Brain microvascular endothelial cell (primary cell): ENCODE measurements around the gene ADNP2.
"Not testable (repeated sequence)": the region's sequence is repeated elsewhere in the genome, so short reads cannot be mapped to it uniquely, and the experiment has no call there.

Source experiments
- DNase-seq: peaks from one replicate; pipeline ENCODE4 v3.0.0-alpha.2; 2020
- H3K27ac ChIP-seq: fragments of 250-450 bp; sonication (Bioruptor Pico); 2 replicates; pipeline ENCODE4 v1.5.1; 2020; ENCODE audit warnings: mild to moderate bottlenecking, moderate library complexity
- H3K27me3 ChIP-seq: fragments of 250-450 bp; sonication (Bioruptor Pico); replicated peaks from 2 replicates; pipeline ENCODE4 v1.5.1; 2020; ENCODE audit warnings: mild to moderate bottlenecking
- H3K36me3 ChIP-seq: fragments of 250-450 bp; sonication (Bioruptor Pico); replicated peaks from 2 replicates; pipeline ENCODE4 v1.5.1; 2020; ENCODE audit warnings: mild to moderate bottlenecking
- H3K4me3 ChIP-seq: 2 replicates; pipeline ENCODE4 v1.5.1; 2011; ENCODE audit warnings: low read depth, mild to moderate bottlenecking, control low read depth, low read length, moderate library complexity
- CTCF ChIP-seq: IDR thresholded peaks from 2 replicates; pipeline ENCODE4 v1.5.1; 2011; ENCODE audit warnings: low read depth, mild to moderate bottlenecking, moderate library complexity, low read length, control low read depth, inconsistent platforms; ENCODE audit errors: missing control alignments
- in situ Hi-C: cut with HindIII; loops from 2 replicates; pipeline ENCODE4 v1.10.0; 2017; ENCODE audit warnings: low sequenced_read_pairs, low pct_ligation_motif_present

Gene ADNP2

DNA sequence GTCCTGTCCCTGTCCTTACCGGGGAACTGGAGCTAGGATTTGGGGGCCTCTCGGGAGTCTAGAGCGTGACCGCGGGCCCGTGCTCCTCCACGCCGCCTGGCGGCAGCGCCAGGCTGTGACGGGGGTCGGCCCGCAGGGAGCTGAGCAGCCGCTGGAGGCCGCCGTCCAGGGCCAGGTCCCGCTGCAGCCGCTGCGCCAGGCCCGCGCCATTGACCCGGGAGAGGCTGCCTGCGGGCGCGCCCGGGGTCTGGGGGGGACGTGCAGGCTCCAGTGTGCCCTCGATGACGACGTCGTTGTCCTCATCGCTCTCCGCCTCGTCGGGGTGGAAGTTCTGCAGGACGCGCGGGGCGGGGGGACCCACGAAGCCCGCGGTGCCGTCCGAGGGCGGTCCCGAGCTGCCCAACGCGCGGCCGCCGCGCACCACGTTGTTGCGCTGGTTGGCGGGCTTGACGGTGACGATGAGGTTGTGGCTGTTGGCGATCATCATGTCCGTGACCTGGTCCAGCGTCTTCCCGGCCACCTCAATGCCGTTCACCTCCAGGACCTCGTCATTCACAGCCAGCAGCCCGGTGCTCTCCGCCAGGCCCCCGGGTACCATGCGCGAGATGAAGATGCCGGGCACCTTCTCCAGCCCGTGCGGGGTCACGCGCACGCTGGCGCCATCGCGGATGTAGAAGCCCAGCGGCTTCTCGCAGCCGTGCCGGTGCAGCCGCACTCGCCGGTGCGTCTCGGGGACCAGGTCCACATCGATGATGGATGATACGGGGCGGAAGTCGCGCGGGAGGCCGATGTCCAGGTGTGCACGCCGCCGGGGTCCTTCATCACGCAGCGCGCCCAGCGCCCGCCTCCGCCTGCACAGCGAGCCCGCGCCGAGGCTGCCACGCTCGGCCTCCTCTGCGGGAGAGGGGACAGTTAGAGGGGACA is 50.9 kb downstream of the ADNP2 start:
- Histone ChIP-seq H3K4me3 (peak overlapping the region; percentile 9), H3K36me3 (no peaks in the 10 kb centered on the region)
- DNase-seq = no peak

GRCh38 chr18:80161781-80162417 is 52.8 kb downstream of the ADNP2 start:
- H3K27me3 ChIP-seq = no peaks in the 10 kb centered on the region
- no peaks in the 10 kb centered on the region for H3K36me3 ChIP-seq
- no peak for TF ChIP-seq CTCF
- in situ Hi-C loops = no loop called here
- no peak overlapping the region for H3K27ac ChIP-seq
- no peak for DNase-seq
- no peak overlapping the region for H3K4me3 ChIP-seq

More for the DNA sequence above, 50.9 kb downstream of the ADNP2 start:
- in situ Hi-C loops = no loop called here
- Histone ChIP-seq H3K27ac (no peak overlapping the region), H3K27me3 (no peaks in the 10 kb centered on the region)
- TF ChIP-seq CTCF = peak; percentile 65

GRCh38 chr18:80163183-80163582 is 54.1 kb downstream of the ADNP2 start:
- no peak overlapping the region for H3K27ac ChIP-seq
- H3K27me3 ChIP-seq = no peaks in the 10 kb centered on the region
- no peaks in the 10 kb centered on the region for H3K36me3 ChIP-seq
- DNase-seq = no peak
- in situ Hi-C loops = no loop called here
- no peak overlapping the region for H3K4me3 ChIP-seq
- TF ChIP-seq CTCF = no peak

DNA sequence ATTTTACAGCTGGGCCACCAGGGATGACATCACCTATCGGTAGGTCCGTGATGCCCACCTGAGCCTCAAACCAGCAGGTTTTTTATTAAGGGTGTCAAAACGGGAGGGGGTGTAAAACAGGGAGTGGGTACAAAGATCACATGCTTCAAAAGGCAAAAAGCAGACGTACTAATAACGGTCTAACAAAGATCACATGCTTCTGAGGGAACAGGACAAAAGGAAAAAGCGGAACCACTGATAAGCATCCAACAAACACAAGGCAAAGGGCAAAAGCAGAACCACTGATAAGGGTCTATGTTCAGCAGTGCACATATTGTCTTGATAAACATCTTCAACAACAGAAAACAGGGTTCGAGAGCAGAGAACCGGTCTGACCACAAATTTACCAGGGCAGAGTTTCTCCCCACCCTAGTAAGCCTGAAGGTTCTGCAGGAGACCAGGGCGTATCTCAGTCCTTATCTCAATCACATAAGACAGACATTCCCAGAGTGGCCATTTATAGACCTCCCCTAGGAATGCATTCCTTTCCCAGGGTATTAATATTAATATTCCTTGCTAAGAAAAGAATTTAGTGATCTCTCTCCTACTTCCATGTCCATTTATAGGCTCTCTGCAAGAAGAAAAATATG is 55.8 kb downstream of the ADNP2 start:
- DNase-seq, H3K27me3 ChIP-seq, H3K4me3 ChIP-seq, H3K27ac ChIP-seq, in situ Hi-C loops, H3K36me3 ChIP-seq: not testable (repeated sequence)

DNA sequence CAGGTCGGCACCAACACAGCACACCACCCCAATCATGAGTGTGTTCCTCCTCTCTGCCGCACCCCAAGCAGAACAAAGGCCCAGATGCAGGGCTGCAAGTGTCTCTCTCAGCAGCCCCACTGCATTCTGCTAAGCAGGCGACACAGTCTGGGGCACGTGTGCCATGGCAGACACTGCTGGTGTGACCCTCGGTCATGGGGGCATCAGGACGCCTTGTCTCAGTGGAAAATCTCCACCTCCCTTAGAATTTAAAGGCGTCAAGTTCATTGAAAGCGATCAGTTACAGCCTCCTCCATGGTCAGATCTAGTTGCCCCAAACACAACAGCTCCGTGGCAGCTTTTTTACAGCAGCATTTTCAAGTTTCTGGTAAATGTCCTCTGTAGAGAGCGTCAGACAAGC is 57.2 kb downstream of the ADNP2 start:
- Histone ChIP-seq H3K27me3 (no peaks in the 10 kb centered on the region), H3K4me3 (no peak overlapping the region), H3K36me3 (no peaks in the 10 kb centered on the region), H3K27ac (no peak overlapping the region)
- no peak for TF ChIP-seq CTCF
- in situ Hi-C loops = no loop called here
- no peak for DNase-seq

DNA sequence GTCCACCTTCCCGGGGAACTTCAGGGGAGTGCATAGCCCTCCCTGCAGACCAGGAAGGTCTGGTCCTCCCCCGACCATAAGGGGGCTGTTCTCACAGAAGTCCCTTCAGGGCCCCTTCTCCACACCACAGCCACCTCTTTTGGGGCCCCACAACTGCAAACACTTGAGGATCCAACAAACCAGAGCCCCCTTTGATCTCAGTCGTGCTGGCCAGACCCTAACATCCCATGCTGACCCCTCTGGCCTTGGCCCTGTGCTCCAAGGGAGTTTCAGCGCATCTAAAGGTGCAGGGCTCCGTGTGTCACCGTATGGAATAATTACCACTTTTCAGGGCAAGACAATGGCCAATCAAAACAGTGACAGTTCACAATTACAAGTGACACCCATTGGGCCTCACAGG is 57.7 kb downstream of the ADNP2 start:
- DNase-seq = no peak
- no peak overlapping the region for H3K27ac ChIP-seq
- TF ChIP-seq CTCF = no peak
- no peaks in the 10 kb centered on the region for H3K36me3 ChIP-seq
- in situ Hi-C loops = no loop called here
- H3K4me3 ChIP-seq = no peak overlapping the region
- H3K27me3 ChIP-seq = no peaks in the 10 kb centered on the region
